Choroid plexus epithelial cell (primary cell): Measurements from ENCODE around the gene PROKR2.

ENCODE experiments used
- DNase-seq: peaks from one replicate; pipeline ENCODE4 v3.0.0-alpha.2; 2010; ENCODE audit warnings: low read depth
- H3K4me3 ChIP-seq: 2 replicates; pipeline ENCODE4 v1.5.1; 2011; ENCODE audit warnings: low read depth, mild to moderate bottlenecking, control low read depth, low read length, moderate library complexity
- CTCF ChIP-seq: conservative IDR thresholded peaks from 2 replicates; pipeline ENCODE4 v1.5.1; 2011; ENCODE audit warnings: low read depth, mild to moderate bottlenecking, control low read depth, inconsistent platforms, low read length, moderate library complexity

The PROKR2 gene

GRCh38 chr20:5316188-5317158 lies at the start of gene PROKR2:
PROKR2 (minus strand) TSS chr20:5316954; CDS start chr20:5314369, 2,585 bp downstream.
- TF ChIP-seq CTCF: no peak
- no peak within 1 kb of the TSS for H3K4me3 ChIP-seq
- no peak for DNase-seq

GRCh38 chr20:5364997-5365597 lies 48.3 kb upstream of the PROKR2 start:
- H3K4me3 ChIP-seq: no peak overlapping the region
- TF ChIP-seq CTCF: no peak
- DNase-seq: peak; percentile 45

GRCh38 chr20:5364136-5364821 lies 47.5 kb upstream of the PROKR2 start:
- H3K4me3 ChIP-seq: no peak overlapping the region
- TF ChIP-seq CTCF: no peak
- DNase-seq: peak; percentile 40

- TF ChIP-seq CTCF: no peak
- no peak overlapping the region for H3K4me3 ChIP-seq
- no peak for DNase-seq
Measured at GRCh38 chr20:5362771-5363170, 46.0 kb upstream of the PROKR2 start.

GRCh38 chr20:5361176-5361575 lies 44.4 kb upstream of the PROKR2 start:
- TF ChIP-seq CTCF: no peak
- DNase-seq: no peak
- H3K4me3 ChIP-seq: no peak overlapping the region

- DNase-seq: no peak
- TF ChIP-seq CTCF: no peak
- H3K4me3 ChIP-seq: no peak overlapping the region
Measured at GRCh38 chr20:5357946-5358345, 41.2 kb upstream of the PROKR2 start.
